Measurements from ENCODE around the gene HAUS6.
A peak's percentile ranks its signal among the peaks of the same experiment; 100 is the strongest.

The HAUS6 gene

GRCh38 chr9:19124430-19124793 is 21.7 kb upstream of the HAUS6 start:
- Histone ChIP-seq H3K27ac (replicated peaks) (no peak overlapping the region), H3K27me3 (ENCODE audit: insufficient read depth, poor library complexity, severe bottlenecking) (no peaks in the 10 kb centered on the region), H3K4me3 (replicated peaks; ENCODE audit: insufficient read depth, low read length) (no peak overlapping the region)
- TF ChIP-seq SPI1 (IDR thresholded peaks at IDR 0.05; ENCODE audit: borderline replicate concordance, low read depth): no peak
- TF ChIP-seq POLR2AphosphoS5 (IDR thresholded peaks at IDR 0.05; ENCODE audit: low read depth): no peak
- no peak for DNase-seq (ENCODE audit: low read depth in 1 of 2, low spot score in 1 of 2)

GRCh38 chr9:19122490-19123042 is 19.9 kb upstream of the HAUS6 start:
- DNase-seq (ENCODE audit: low read depth in 1 of 2, low spot score in 1 of 2): no peak
- TF ChIP-seq CTCF (IDR thresholded peaks at IDR 0.05; ENCODE audit: insufficient read depth, low read length): no peak
- no peak for TF ChIP-seq POLR2AphosphoS5 (IDR thresholded peaks at IDR 0.05; ENCODE audit: low read depth)
- TF ChIP-seq, protein P1, sequence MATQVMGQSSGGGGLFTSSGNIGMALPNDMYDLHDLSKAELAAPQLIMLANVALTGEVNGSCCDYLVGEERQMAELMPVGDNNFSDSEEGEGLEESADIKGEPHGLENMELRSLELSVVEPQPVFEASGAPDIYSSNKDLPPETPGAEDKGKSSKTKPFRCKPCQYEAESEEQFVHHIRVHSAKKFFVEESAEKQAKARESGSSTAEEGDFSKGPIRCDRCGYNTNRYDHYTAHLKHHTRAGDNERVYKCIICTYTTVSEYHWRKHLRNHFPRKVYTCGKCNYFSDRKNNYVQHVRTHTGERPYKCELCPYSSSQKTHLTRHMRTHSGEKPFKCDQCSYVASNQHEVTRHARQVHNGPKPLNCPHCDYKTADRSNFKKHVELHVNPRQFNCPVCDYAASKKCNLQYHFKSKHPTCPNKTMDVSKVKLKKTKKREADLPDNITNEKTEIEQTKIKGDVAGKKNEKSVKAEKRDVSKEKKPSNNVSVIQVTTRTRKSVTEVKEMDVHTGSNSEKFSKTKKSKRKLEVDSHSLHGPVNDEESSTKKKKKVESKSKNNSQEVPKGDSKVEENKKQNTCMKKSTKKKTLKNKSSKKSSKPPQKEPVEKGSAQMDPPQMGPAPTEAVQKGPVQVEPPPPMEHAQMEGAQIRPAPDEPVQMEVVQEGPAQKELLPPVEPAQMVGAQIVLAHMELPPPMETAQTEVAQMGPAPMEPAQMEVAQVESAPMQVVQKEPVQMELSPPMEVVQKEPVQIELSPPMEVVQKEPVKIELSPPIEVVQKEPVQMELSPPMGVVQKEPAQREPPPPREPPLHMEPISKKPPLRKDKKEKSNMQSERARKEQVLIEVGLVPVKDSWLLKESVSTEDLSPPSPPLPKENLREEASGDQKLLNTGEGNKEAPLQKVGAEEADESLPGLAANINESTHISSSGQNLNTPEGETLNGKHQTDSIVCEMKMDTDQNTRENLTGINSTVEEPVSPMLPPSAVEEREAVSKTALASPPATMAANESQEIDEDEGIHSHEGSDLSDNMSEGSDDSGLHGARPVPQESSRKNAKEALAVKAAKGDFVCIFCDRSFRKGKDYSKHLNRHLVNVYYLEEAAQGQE (IDR thresholded peaks at IDR 0.05; ENCODE audit: insufficient replicate concordance, low read depth): no peak
- no peak for TF ChIP-seq GABPA (IDR thresholded peaks at IDR 0.05; ENCODE audit: low read depth)
- no peak for TF ChIP-seq SPI1 (IDR thresholded peaks at IDR 0.05; ENCODE audit: borderline replicate concordance, low read depth)
- Histone ChIP-seq H3K4me3 (replicated peaks; ENCODE audit: insufficient read depth, low read length) (no peak overlapping the region), H3K27me3 (ENCODE audit: insufficient read depth, poor library complexity, severe bottlenecking) (no peaks in the 10 kb centered on the region), H3K27ac (replicated peaks) (no peak overlapping the region)

GRCh38 chr9:19120877-19121276 is 18.2 kb upstream of the HAUS6 start:
- no peak overlapping the region for H3K4me3 ChIP-seq (replicated peaks; ENCODE audit: insufficient read depth, low read length)
- H3K27me3 ChIP-seq (ENCODE audit: insufficient read depth, poor library complexity, severe bottlenecking): no peaks in the 10 kb centered on the region
- DNase-seq (ENCODE audit: low read depth in 1 of 2, low spot score in 1 of 2): no peak
- no peak overlapping the region for H3K27ac ChIP-seq (replicated peaks)
- TF ChIP-seq CTCF (IDR thresholded peaks at IDR 0.05; ENCODE audit: insufficient read depth, low read length) (no peak), GABPA (IDR thresholded peaks at IDR 0.05; ENCODE audit: low read depth) (no peak), SPI1 (IDR thresholded peaks at IDR 0.05; ENCODE audit: borderline replicate concordance, low read depth) (no peak), POLR2AphosphoS5 (IDR thresholded peaks at IDR 0.05; ENCODE audit: low read depth) (no peak)
- TF ChIP-seq, protein P1 (IDR thresholded peaks at IDR 0.05; ENCODE audit: insufficient replicate concordance, low read depth): no peak

DNA sequence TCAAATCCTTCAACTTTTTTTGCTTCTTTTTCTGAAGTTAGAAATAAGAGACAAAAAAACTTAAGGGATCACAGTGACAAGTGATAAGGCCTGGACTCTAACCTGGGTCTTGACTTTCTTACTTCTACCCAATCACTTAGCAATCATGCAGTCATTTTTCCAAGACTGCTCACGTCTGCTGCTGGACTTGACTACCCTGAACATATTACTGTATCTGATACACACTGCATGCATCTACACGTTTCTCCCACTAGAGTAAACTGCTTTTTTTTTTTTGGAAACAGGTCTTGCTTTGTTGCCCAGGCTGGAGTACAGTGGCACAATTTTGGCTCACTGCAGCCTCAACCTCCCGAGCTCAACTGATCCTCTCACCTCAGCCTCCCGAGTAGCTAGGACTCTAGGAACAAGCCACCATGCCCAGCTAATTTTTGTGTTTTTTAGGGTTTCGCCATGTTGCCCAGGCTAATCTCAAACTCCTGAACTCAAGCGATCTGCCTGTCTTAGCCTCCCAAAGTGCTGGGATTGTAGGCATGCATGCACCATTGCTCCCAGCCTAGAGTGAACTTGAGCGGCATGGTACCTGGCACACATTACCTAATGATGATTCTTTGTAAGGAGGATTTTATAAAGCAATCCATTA is 17.2 kb upstream of the HAUS6 start:
- peak overlapping the region; percentile 38 for H3K27ac ChIP-seq (replicated peaks)
- no peak overlapping the region for H3K4me3 ChIP-seq (replicated peaks; ENCODE audit: insufficient read depth, low read length)
- DNase-seq (ENCODE audit: low read depth in 1 of 2, low spot score in 1 of 2): no peak
- H3K27me3 ChIP-seq (ENCODE audit: insufficient read depth, poor library complexity, severe bottlenecking): no peaks in the 10 kb centered on the region
- TF ChIP-seq GABPA (IDR thresholded peaks at IDR 0.05; ENCODE audit: low read depth) (no peak), POLR2AphosphoS5 (IDR thresholded peaks at IDR 0.05; ENCODE audit: low read depth) (no peak), SPI1 (IDR thresholded peaks at IDR 0.05; ENCODE audit: borderline replicate concordance, low read depth) (no peak), CTCF (IDR thresholded peaks at IDR 0.05; ENCODE audit: insufficient read depth, low read length) (no peak)
- TF ChIP-seq, protein P1 (IDR thresholded peaks at IDR 0.05; ENCODE audit: insufficient replicate concordance, low read depth): no peak
